HepG2 (cell line): ENCODE data around the gene LRIF1.

Experiments
- NR3C1 ChIP-seq: sonication (generic); formaldehyde crosslinking; IDR thresholded peaks from 2 replicates; pipeline ENCODE4 v1.4.0; 2020; ENCODE audit warnings: missing genetic modification reagents
- POLR2A ChIP-seq, 2 experiments: IDR thresholded peaks; 2 replicates each; pipeline ENCODE4 v1.6.1; 2011; ENCODE audit warnings: low read depth in 2 of 2, low read length in 2 of 2, mild to moderate bottlenecking in 1 of 2, moderate library complexity in 1 of 2; ENCODE audit not compliant: insufficient read depth in 1 of 2
- SAP130 ChIP-seq: IDR thresholded peaks from 2 replicates; pipeline ENCODE4 v1.6.1; 2016; ENCODE audit warnings: low read depth
- ZNF570 ChIP-seq: sonication (generic); formaldehyde crosslinking; IDR thresholded peaks from 2 replicates; pipeline ENCODE4 v1.4.0; 2020; ENCODE audit warnings: mild to moderate bottlenecking, missing genetic modification reagents, borderline replicate concordance
- TF ChIP-seq, protein P1 (sequence below): sonication (generic); formaldehyde crosslinking; IDR thresholded peaks from 2 replicates; pipeline ENCODE4 v1.5.0; 2020; ENCODE audit warnings: mild to moderate bottlenecking, missing genetic modification reagents, moderate library complexity
- TF ChIP-seq, protein P2 (sequence below), 2 experiments: fragments of 450-650 bp in 1 of 2; sonication (generic) in 1 of 2; formaldehyde crosslinking; IDR thresholded peaks; 2 replicates each; pipeline versions ENCODE4 v1.5.0 to v1.8.0; 2020 to 2022; ENCODE audit warnings: mild to moderate bottlenecking in 1 of 2, missing genetic modification reagents in 1 of 2

DNA sequence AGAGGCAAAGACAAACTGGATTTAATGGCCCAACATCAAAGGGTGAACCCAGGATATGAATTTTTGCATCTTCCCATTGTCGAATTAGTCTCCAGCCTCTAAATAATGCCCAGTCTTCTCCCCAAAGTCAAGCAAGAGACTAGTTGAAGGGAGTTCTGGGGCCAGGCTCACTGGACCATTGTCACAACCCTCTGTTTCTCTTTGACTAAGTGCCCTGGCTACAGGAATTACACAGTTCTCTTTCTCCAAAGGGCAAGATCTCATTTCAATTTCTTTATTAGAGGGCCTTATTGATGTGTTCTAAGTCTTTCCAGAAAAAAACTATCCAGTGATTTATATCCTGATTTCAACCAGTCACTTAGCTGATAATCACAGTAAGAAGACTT is 64.3 kb downstream of the LRIF1 start:
- no peak for TF ChIP-seq SAP130 (CRISPR knock-in tag)
- TF ChIP-seq, protein P1, sequence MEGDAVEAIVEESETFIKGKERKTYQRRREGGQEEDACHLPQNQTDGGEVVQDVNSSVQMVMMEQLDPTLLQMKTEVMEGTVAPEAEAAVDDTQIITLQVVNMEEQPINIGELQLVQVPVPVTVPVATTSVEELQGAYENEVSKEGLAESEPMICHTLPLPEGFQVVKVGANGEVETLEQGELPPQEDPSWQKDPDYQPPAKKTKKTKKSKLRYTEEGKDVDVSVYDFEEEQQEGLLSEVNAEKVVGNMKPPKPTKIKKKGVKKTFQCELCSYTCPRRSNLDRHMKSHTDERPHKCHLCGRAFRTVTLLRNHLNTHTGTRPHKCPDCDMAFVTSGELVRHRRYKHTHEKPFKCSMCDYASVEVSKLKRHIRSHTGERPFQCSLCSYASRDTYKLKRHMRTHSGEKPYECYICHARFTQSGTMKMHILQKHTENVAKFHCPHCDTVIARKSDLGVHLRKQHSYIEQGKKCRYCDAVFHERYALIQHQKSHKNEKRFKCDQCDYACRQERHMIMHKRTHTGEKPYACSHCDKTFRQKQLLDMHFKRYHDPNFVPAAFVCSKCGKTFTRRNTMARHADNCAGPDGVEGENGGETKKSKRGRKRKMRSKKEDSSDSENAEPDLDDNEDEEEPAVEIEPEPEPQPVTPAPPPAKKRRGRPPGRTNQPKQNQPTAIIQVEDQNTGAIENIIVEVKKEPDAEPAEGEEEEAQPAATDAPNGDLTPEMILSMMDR (CRISPR knock-in tag), result no peak
- TF ChIP-seq ZNF570 (CRISPR knock-in tag), result no peak
- no peak for TF ChIP-seq NR3C1
- TF ChIP-seq, protein P2, sequence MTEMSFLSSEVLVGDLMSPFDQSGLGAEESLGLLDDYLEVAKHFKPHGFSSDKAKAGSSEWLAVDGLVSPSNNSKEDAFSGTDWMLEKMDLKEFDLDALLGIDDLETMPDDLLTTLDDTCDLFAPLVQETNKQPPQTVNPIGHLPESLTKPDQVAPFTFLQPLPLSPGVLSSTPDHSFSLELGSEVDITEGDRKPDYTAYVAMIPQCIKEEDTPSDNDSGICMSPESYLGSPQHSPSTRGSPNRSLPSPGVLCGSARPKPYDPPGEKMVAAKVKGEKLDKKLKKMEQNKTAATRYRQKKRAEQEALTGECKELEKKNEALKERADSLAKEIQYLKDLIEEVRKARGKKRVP (CRISPR knock-in tag; IDR thresholded peaks at IDR 0.05), result no peak
- TF ChIP-seq POLR2A (IDR thresholded peaks at IDR 0.05; ENCODE audit: insufficient read depth in 1 of 2, low read depth in 2 of 2, low read length in 2 of 2), result no peak
